NCI-H2029 treated with DMSO at 0.1 percent for 48 hours (cell line): ENCODE data around the gene CYP26A1.

Source experiments
- DNase-seq: peaks from one replicate; lab custom pipeline; 2025; lab: John Stamatoyannopoulos, UW

The CYP26A1 gene, protein sequence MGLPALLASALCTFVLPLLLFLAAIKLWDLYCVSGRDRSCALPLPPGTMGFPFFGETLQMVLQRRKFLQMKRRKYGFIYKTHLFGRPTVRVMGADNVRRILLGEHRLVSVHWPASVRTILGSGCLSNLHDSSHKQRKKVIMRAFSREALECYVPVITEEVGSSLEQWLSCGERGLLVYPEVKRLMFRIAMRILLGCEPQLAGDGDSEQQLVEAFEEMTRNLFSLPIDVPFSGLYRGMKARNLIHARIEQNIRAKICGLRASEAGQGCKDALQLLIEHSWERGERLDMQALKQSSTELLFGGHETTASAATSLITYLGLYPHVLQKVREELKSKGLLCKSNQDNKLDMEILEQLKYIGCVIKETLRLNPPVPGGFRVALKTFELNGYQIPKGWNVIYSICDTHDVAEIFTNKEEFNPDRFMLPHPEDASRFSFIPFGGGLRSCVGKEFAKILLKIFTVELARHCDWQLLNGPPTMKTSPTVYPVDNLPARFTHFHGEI

DNA sequence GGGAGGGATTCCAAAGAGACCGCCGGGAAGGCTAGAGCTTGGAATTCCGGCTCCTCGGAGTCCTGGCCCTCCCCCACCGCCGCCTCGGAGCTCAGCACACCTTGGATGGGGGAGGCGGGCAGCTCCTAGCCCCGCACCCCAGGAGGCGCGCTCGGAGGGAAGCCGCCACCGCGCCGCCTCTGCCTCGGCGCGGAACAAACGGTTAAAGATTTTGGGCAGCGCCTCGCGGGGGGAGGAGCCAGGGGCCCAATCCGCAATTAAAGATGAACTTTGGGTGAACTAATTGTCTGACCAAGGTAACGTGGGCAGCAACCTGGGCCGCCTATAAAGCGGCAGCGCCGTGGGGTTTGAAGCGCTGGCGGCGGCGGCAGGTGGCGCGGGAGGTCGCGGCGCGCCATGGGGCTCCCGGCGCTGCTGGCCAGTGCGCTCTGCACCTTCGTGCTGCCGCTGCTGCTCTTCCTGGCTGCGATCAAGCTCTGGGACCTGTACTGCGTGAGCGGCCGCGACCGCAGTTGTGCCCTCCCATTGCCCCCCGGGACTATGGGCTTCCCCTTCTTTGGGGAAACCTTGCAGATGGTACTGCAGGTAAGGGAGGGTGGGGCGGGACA lies at the start of gene CYP26A1:
Gene CYP26A1 (plus strand): TSS at position 355 of the 608 bp plus-strand sequence. CDS start 42 bp downstream, at position 397.
- no peak for DNase-seq

DNA sequence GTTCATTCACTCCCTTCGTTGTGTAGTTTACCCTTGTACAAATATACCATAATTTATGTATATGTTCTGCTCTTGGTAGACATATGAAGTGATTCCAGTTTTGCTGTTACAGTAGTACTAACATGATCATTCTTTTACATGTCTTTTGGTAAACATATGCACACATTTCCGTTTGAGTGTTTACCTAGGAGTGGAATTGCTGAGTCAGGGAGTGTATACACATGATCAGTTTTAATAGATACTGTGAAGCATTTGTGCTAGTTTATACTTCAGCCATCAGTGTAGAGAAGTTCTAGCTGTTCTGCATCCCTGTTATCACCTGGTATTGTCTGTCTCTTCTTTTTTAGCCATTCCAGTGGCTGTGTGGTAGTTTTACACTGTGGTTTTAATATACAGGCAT lies 47.6 kb upstream of the CYP26A1 start:
- no peak for DNase-seq

DNA sequence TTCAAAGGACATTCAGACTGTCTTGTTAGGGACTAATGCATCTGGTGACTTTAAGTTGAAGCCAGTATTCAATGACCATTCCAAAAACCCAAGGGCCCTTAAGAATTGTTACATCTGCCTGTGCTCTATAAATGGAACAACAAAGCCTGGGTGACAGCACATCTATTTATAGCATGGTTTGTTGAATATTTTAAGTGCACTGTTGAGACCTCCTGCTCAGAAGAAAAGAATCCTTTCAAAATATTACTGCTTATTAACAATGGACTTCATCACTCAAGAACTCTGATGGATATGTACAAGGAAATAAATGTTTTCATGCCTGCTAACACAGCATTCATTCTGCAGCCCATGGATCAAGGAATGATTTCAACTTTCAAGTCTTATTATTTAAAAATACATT lies 46.2 kb upstream of the CYP26A1 start:
- no peak for DNase-seq

DNA sequence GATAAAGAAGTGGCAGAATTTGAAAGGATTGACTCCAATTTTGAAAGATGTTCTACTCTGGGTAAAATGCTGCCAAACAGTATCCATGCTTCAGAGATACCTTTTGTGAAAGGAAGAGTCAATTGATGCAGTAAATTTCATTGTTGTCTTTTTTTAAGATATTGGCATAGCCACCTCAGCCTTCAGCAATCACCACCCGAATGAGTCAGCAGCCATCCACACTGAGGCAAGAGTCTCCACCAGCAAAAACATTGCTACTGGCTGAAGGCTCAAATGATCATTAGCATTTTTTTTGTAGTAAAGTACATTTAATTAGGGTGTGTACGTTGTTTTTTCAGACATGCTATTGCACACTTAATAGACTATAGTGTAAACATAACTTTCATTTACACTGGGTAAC lies 44.8 kb upstream of the CYP26A1 start:
- no peak for DNase-seq

DNA sequence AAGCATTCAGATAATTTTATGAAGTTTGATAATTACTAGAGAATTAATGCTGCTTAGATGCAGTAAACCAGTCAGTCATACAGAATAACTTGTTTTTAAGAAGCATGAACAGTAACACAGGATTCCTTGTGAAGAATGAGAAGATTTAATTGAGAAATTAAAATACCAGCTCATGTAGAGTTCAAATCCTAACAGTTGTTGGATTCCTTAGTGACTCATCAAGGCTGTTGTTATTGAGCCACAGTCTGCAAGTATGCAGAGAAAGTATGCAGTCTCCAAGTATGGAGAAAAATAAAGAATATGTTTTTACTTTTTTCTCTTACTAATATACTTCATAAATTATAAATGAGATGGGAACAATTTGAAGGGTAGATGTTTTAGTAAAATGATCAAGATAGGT lies 43.3 kb upstream of the CYP26A1 start:
- DNase-seq = no peak

DNA sequence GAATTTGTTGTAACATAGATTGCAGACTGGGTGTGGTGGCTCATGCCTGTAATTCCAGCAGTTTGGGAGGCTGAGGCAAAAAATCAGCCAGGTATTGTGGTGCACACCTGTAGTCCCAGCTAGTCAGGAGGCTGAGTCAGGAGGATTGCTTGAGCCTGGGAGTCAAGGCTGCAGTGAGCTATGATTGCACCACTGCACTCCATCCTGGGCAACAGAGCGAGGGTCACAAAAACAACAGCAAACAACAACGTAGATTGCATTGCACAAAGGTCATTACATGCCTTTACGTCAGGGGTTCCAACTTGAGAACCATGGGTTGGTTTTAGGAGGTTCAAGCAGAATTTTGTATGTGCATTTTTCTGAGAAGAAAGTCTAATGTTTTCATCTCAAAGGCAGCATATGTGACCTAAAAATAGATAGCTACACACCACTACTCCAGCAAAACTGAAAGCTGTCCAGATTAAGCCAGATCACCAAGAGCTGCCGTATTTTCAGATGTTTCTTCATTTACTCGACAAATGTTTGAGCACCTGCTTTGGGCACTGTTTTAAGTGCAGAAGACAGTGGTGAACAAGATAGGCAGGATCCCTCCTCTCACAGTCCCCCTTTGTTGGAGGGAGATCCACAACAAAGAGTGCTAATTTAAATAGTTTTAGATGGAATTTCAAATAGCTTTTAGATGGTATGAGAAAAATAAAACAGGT lies 41.4 kb upstream of the CYP26A1 start:
- DNase-seq = no peak

DNA sequence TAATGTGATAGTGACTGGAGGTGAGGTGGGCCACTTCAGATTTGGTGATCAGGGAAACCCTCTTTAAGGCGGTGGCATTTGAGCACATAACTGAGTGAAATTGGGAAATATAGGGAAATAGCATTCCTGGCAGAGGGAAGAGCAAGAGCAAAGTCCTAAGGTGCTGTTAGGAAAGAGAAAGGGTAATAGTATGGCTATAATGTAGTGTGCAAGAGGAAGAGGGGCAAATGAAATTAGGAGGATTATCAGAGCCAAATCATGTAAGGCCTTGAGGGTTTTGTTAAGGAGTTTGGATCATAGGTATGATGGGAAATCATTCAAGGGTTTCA lies 40.9 kb upstream of the CYP26A1 start:
- DNase-seq = no peak

DNA sequence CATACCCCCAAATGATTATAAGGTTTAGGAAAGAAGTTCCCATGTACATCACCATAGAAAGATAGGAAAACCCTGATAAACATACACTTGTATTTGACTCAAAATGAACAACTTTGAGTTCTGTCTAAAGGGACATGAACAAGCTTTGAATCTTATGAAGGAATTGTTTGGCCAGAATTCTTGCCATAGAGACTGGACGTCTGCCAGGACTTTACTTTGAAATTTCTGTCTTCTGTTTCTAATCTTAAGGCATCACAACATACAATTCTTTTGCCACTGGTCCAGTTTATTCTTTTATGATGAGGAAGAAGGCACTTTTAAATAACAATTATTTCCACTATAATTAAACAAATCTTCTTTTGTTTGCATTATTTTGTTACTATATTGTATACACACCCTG lies 39.3 kb upstream of the CYP26A1 start:
- DNase-seq = no peak

DNA sequence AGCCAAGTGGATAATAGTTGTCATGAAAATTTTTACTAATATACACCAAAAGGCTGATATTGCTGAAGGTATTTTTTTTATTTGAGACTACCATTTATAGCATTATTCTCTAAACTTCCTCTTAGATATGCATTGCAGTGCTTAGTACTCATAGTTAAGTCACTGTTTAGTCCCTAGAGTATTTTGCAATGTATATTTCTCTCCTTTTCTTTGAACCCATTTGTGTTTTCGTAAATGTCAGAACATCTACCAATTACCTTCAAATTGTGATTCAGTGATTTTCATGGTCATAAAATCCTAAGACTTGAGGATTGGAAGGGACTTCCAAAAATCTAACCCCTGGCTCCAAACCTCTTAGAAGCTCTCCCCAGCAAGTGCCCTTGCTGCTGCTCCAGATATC lies 34.6 kb upstream of the CYP26A1 start:
- no peak for DNase-seq

DNA sequence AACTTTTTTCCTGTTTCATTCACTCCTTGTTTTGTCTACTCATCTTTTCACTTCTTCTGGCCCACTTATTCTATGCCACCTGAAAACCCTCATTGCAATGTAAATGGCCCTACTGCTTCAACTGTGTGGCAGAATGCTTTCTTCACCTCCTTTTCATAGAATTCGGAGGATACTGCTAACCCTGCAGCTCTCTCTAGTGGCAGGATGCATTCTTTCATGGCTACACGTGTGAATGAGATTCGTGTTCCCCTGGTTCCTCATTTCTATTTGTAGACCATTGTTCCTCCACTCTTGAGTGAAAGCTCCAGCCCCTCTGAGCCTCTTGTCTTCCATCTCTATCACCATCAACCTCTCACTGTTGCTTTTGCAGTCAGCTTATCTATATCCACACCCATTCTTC lies 34.0 kb upstream of the CYP26A1 start:
- no peak for DNase-seq

DNA sequence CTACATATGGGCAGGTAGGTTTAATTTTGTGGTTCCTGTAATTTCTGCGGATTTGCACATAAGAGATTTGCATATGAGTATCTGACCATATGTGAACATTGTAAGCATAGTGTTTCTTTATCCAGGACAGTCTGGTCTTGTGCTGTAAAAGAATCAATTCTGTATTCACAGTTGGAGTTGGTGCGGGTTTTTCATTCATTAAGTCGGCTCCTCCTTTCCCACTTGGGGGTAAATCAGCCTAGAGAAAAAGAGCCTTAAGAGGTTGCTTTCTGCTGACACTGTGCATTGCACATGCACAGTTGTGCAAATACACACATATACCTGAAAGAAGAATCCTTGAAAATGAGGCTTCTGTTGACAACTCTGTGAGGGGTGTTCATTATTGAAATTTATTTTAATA lies 19.2 kb upstream of the CYP26A1 start:
- DNase-seq = no peak

DNA sequence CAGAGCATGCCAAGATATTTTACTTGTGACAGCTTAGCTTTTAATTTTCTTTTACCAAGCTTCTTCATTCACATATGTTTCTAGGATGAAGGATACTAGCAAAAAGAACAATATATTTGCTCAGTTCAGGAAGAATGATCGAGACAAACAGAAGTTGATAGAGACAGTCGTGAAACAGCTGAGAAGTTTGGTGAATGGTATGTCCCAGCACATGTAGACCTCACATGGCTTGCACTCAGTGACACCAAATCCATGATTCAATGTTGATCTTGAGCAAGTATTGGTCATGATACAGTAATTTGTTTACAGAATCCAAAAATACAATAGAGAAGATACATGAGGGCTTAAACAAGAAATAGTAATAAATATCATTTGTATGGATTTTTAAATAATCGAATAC lies 15.6 kb upstream of the CYP26A1 start:
- DNase-seq = no peak

DNA sequence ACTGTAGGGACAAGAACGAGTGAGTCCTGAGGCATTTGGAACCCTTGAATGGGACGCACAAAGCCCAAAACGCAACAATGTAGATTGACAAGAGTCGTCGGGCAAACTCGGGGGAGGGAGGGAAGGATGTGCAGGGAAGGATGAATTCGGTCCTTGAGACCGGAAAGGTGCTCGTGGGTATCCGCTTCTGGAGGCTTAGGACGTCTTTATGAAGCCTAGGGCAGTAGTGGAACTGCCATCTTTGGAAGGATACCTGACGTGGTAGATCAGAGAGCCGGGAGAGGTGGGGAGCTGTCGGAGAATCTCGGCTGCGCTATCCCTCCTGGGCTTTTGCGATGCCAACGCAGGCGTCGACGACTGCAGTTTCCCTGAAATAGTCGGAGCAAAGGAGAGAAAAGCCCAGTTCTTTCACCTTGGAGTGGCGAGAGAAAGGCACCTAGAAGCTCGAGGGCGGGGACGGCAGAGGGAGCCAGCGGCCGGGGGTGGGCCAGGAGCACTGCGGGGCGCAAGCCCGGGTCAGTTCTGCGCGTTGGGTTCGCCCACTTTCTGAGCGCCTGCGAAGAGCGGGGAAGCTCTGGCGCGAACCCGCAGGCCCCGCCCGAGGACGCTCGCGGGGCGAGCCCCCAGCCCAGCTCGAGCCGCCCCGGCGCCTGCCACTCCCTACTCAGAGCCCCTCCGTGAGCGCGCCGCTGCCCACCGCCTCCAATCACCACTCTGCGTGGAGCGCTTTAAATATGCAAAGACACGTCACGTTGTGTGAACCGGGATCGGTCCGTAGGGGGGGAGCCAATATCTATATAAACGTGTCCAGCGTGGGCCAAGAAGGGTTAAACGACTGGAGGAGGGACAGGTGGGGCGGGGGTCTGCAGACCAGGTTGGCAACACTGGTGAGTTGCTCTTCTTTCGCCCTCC lies 13.5 kb upstream of the CYP26A1 start, which contains the start of gene CYP26C1:
Gene CYP26C1 (plus strand): TSS at position 824 of the 912 bp plus-strand sequence. CDS start 466 bp downstream, outside the sequence.
- no peak for DNase-seq

DNA sequence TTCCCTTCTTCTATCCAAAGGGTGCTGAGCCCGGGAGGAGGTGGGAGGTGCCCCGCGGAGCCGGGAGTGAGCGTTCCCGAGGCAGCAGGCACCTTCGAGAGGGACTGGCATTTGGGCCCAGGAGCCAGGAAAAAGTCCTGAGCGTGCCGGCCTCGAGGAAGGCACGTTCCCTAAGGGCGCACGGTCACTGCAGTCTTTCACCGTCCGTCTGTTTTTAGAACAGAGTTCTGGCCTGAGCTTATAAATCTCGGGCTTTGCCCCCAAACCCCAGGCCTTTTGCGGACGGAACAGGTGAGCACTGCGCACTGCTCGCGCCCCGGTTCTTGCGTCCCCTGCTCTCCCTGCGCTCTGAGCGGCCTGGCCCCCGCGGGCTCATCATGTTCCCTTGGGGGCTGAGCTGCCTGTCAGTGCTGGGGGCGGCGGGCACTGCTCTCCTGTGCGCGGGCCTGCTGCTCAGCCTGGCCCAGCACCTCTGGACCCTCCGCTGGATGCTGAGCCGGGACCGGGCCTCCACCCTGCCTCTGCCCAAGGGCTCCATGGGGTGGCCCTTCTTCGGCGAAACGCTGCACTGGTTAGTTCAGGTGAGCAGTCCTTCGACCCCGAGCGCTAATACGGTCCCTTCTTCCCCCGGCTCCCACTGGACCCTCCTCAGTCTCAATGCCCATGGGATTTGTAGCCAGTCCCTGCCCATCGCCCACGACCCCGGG lies 12.7 kb upstream of the CYP26A1 start:
- no peak for DNase-seq

DNA sequence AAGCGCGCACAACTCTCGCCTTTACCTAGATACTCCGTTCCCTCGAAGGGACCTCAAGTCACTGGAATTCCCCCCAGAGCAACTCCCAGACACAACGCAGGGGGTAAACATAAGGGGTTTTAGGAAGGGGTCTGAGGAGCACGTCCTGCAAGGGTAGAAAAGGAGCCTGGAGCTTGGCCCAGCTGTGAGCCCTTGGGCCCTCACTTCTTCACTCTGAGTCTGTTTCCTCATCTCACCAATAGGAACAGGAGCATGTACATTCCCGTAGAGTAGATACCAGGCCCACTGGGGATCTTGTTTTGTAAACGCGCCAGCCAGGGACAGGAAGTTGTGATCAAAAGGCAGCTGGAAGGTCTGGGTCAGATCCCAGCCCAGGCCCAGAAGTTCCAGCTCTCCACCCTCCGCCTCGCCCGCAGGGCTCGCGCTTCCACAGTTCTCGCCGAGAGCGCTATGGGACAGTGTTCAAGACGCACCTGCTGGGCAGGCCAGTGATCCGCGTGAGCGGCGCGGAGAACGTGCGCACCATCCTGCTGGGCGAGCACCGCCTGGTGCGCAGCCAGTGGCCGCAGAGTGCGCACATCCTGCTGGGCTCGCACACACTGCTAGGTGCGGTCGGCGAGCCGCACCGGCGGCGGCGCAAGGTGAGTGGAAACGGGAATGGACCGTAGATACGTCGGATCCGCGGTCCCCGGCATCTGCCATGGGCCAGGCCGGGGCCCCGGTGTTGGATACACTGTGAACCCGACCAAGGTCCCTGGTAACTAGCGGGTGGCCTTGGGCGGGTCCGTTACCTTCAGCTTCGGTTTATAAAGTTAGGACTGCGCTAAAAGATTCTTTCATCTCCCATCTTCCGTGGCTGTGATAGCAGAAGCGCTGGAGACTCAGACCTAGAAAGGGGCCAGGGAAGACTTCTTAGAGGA lies 11.8 kb upstream of the CYP26A1 start:
- DNase-seq = no peak

DNA sequence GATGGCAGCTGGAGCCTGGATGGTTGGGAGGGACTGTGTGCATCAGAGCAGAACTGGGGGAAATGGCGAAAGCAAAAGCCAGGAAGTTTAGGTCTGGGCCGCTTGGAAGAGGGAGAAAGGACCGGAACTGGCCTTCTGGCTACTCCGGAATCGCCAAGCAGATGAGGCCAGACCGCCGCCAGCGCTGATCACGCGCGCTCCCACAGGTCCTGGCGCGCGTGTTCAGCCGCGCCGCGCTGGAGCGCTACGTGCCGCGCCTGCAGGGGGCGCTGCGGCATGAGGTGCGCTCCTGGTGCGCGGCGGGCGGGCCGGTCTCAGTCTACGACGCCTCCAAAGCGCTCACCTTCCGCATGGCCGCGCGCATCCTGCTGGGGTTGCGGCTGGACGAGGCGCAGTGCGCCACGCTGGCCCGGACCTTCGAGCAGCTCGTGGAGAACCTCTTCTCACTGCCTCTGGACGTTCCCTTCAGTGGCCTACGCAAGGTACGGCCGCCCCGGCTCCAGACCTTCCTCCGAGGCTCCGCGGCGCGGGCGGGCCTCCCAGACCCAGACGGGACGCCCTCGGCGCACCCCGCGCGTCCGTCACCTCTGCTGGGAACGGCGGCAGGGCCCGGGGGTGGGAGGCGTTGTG lies 11.1 kb upstream of the CYP26A1 start:
- DNase-seq = no peak

DNA sequence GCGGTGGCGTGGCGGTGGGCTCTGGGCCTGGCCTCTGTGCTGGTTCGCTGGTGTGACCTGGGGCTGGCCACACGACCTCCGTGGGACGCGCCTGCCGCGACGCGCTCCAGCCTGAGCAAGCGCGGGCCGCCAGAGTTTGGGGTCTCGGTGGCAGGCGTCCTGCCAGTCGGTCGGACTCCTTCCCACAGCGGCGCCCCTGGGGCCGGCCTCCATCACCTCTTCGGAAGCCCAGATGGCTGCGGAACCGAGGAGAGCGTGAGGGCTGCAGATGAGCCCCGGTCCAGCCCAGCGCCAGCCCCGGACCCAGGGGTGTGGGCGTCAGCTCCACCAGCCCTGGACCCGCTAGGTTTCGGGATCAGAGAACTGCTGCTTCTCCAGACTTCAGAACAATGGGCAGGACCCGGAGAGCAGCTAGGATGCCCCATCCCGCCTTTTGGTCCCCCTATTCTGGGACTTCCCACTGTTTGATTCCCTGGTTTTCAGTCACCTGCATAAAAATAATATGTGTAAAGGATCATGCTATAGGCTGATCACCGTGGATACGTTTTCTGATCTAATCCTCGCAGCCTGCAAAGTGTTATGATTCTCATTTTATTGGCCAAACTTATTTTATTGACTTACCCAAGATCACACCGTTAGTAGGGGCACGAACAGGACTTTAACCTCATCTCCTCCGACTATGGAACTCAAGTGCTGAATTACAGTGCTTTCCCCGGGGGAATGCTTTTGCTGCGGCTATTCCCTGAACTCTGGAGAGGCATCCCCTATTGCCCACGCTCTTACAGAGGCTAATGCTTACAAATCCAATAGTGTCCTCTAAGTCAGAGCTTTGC lies 10.3 kb upstream of the CYP26A1 start:
- DNase-seq = no peak

DNA sequence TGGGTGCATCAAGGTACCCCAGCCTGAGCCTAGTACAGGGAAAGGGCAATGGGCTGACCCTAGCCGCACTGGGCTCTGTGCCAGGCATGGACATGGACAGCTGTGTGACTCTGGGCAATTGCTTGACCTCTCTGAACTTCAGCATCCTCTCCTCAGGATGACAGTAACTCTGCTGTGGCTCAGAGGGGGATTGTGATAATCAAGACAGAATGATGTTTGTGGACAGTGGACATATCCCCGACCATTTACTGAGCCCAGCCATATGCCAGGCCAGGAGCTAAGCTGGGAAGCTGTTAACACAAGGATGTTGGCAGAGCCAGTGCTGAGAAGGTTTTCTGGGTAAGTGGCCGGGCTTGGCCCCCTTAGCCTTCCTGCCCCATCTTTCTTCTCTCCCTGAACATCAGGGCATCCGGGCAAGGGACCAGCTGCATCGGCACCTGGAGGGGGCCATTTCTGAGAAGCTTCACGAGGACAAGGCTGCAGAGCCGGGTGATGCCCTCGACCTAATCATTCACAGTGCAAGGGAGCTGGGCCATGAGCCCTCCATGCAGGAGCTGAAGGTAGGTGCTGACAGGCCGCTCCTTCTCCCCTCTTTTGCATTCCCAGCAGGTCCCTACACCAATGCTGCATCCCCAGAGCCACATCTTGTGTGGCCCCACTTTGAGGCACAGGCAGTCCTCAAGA lies 9.6 kb upstream of the CYP26A1 start:
- DNase-seq = no peak
